ENCODE data around the gene TNFRSF13B. TPM values are rescaled to one million over a fixed set of nuclear protein-coding genes. Genes with fewer than 3 reads are reported as not detected.
"Not testable (repeated sequence)": the region's sequence is repeated elsewhere in the genome, so short reads cannot be mapped to it uniquely, and the experiment has no call there.

TNFRSF13B gene
- polyA plus RNA-seq, 4 donors: 0.13 to 3.0 (median 2.0) TPM; not detected in 1

- not testable (repeated sequence) for H3K36me3 ChIP-seq (ENCODE audit: control insufficient read depth in 3 of 3, insufficient read depth in 2 of 3, low read depth in 1 of 3, low read length in 3 of 3); FAIRE-seq; H3K4me1 ChIP-seq (ENCODE audit: control insufficient read depth in 3 of 3, insufficient read depth in 2 of 3, low read depth in 1 of 3, low read length in 2 of 3); H3K27ac ChIP-seq (ENCODE audit: low read depth in 1 of 3, low read length in 2 of 3); H3K27me3 ChIP-seq (ENCODE audit: control insufficient read depth in 3 of 3, insufficient read depth in 3 of 3, low read length in 3 of 3); DNase-seq; H3K9me3 ChIP-seq (ENCODE audit: control insufficient read depth in 2 of 2, insufficient read depth in 1 of 2, low read depth in 1 of 2, low read length in 1 of 2); H3K4me3 ChIP-seq (ENCODE audit: low read depth in 1 of 3, low read length in 3 of 3)
- 81 to 91% (median 88%) methylated on average over 3 of the region's 3 CpGs for WGBS, 3 donors
Measured at GRCh38 chr17:16903070-16903469, 68.8 kb downstream of the TNFRSF13B start.

DNA sequence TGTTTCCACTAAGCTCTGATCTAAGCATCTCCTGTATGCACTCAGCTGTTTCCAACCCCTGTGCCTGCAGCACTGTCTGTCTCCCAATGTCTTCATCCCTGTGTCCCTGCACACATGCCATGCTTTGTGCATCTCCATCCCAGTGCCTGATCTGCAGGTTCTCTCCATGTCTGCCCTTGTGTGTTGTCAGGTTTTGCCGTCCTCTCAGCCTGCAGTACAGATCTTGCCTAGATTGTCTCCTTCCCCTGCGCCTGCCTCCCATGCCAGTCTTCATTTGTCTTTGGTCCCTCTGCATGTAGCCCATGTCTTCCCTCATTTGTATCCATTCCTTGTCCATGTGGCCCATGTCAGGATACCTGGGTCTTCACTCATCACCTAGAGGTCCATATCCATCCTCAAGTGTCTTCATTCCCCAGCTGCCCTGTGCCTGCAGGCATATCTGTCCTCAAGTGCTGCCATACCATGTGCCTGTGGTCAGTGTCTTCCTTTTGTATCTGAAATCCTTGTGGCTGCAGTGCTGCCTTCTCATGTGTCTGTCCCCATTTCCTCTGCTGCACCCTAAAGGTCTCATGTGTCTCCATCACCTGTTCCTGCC, 71.5 kb downstream of the TNFRSF13B start:
- 83 to 95% (median 87%) methylated on average over 2 of the region's 2 CpGs for WGBS, 3 donors
- DNase-seq (no peak), FAIRE-seq (no peak)
- H3K27ac ChIP-seq (ENCODE audit: low read depth in 1 of 3, low read length in 2 of 3): no peak overlapping the region
- H3K27me3 ChIP-seq (ENCODE audit: control insufficient read depth in 3 of 3, insufficient read depth in 3 of 3, low read length in 3 of 3): peaks cover 0 to 5% (median 0%) of the 10 kb centered on the region in 3 donors
- H3K4me3 ChIP-seq (ENCODE audit: low read depth in 1 of 3, low read length in 3 of 3): no peak overlapping the region
- no peaks in the 10 kb centered on the region for H3K4me1 ChIP-seq (ENCODE audit: control insufficient read depth in 3 of 3, insufficient read depth in 2 of 3, low read depth in 1 of 3, low read length in 2 of 3)
- no peaks in the 10 kb centered on the region for H3K36me3 ChIP-seq (ENCODE audit: control insufficient read depth in 3 of 3, insufficient read depth in 2 of 3, low read depth in 1 of 3, low read length in 3 of 3)
- H3K9me3 ChIP-seq (ENCODE audit: control insufficient read depth in 2 of 2, insufficient read depth in 1 of 2, low read depth in 1 of 2, low read length in 1 of 2): no peaks in the 10 kb centered on the region

DNA sequence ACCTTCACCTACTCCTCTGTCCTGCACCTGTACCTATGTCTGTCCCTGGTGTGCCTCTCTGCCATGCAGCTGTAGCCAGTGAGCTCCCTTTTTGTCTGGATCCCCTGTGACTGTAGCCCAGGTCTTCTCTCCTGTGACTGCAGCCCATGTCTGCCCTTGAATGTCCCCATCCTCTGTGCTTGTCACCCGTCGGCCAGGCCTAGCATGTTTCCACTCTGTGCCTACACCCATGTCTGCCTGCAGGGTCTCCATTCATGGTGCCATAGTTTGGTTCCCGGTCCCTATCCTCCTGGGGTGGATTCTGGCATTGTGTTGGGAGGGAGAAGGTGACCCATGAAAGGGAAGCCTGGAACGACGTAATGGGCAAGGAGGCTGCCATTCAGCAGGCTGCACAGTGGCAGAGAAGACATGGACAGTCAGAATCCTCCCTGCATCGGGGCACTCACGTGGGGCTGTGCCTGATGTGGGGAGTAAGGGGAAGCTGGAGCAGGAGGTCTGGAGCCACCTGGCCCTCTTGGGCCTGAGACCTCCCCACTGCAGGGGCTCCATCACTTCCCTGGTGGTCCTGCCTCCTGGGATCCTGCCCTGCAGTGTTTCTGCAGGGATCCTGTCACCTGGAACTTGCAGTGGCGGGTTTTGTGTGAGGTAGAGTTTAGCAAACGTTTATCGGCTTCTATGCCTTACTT, 74.6 kb downstream of the TNFRSF13B start:
- not testable (repeated sequence) for H3K36me3 ChIP-seq (ENCODE audit: control insufficient read depth in 3 of 3, insufficient read depth in 2 of 3, low read depth in 1 of 3, low read length in 3 of 3); H3K27ac ChIP-seq (ENCODE audit: low read depth in 1 of 3, low read length in 2 of 3); DNase-seq; FAIRE-seq; H3K27me3 ChIP-seq (ENCODE audit: control insufficient read depth in 3 of 3, insufficient read depth in 3 of 3, low read length in 3 of 3); H3K4me1 ChIP-seq (ENCODE audit: control insufficient read depth in 3 of 3, insufficient read depth in 2 of 3, low read depth in 1 of 3, low read length in 2 of 3); H3K4me3 ChIP-seq (ENCODE audit: low read depth in 1 of 3, low read length in 3 of 3); H3K9me3 ChIP-seq (ENCODE audit: control insufficient read depth in 2 of 2, insufficient read depth in 1 of 2, low read depth in 1 of 2, low read length in 1 of 2)
- WGBS, 3 donors: 71 to 82% (median 80%) methylated on average over 9 to 10 of the region's 10 CpGs

- not testable (repeated sequence) for H3K9me3 ChIP-seq (ENCODE audit: control insufficient read depth in 2 of 2, insufficient read depth in 1 of 2, low read depth in 1 of 2, low read length in 1 of 2); H3K27me3 ChIP-seq (ENCODE audit: control insufficient read depth in 3 of 3, insufficient read depth in 3 of 3, low read length in 3 of 3); H3K36me3 ChIP-seq (ENCODE audit: control insufficient read depth in 3 of 3, insufficient read depth in 2 of 3, low read depth in 1 of 3, low read length in 3 of 3); H3K4me3 ChIP-seq (ENCODE audit: low read depth in 1 of 3, low read length in 3 of 3); H3K27ac ChIP-seq (ENCODE audit: low read depth in 1 of 3, low read length in 2 of 3); DNase-seq; H3K4me1 ChIP-seq (ENCODE audit: control insufficient read depth in 3 of 3, insufficient read depth in 2 of 3, low read depth in 1 of 3, low read length in 2 of 3); FAIRE-seq
- 88 to 93% (median 90%) methylated on average over 8 of the region's 8 CpGs for WGBS, 3 donors
Measured at GRCh38 chr17:16896235-16896634, 75.7 kb downstream of the TNFRSF13B start.

- FAIRE-seq; H3K36me3 ChIP-seq (ENCODE audit: control insufficient read depth in 3 of 3, insufficient read depth in 2 of 3, low read depth in 1 of 3, low read length in 3 of 3); DNase-seq; H3K27ac ChIP-seq (ENCODE audit: low read depth in 1 of 3, low read length in 2 of 3); H3K9me3 ChIP-seq (ENCODE audit: control insufficient read depth in 2 of 2, insufficient read depth in 1 of 2, low read depth in 1 of 2, low read length in 1 of 2); H3K4me1 ChIP-seq (ENCODE audit: control insufficient read depth in 3 of 3, insufficient read depth in 2 of 3, low read depth in 1 of 3, low read length in 2 of 3); H3K27me3 ChIP-seq (ENCODE audit: control insufficient read depth in 3 of 3, insufficient read depth in 3 of 3, low read length in 3 of 3); H3K4me3 ChIP-seq (ENCODE audit: low read depth in 1 of 3, low read length in 3 of 3): not testable (repeated sequence)
- WGBS, 3 donors: 90 to 92% (median 92%) methylated on average over 17 to 19 of the region's 19 CpGs
Measured at GRCh38 chr17:16893527-16893926, 78.4 kb downstream of the TNFRSF13B start.

DNA sequence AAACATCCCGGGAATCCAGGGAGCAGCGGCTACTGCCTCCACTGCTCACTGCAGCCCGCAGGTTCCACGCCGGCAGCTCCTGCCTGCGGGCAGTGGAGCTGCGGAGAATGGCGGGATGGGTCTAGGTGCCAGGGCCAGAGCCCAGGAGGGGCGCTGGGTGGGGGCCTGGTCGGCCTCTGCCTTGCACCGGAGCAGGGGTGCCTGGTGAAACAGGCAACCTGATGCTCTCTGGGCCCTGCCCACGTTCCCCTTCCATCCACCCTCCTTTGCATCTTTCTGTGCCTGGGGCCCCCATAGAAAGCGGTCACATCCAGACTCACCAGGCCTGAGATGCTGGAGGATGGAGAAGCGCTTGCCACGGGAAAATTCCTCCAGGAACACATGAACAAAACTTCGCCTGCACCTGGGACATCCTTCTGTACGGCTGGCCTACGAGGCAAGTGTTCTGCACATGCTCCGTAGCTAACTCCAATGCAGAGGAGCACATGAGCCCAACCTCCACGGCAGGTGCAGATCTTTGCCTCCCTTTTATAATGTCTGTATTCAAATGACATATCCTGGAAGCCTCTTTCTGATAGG, 79.0 kb downstream of the TNFRSF13B start:
- H3K27ac ChIP-seq (ENCODE audit: low read depth in 1 of 3, low read length in 2 of 3); FAIRE-seq; H3K9me3 ChIP-seq (ENCODE audit: control insufficient read depth in 2 of 2, insufficient read depth in 1 of 2, low read depth in 1 of 2, low read length in 1 of 2); H3K4me1 ChIP-seq (ENCODE audit: control insufficient read depth in 3 of 3, insufficient read depth in 2 of 3, low read depth in 1 of 3, low read length in 2 of 3); H3K36me3 ChIP-seq (ENCODE audit: control insufficient read depth in 3 of 3, insufficient read depth in 2 of 3, low read depth in 1 of 3, low read length in 3 of 3); DNase-seq; H3K4me3 ChIP-seq (ENCODE audit: low read depth in 1 of 3, low read length in 3 of 3); H3K27me3 ChIP-seq (ENCODE audit: control insufficient read depth in 3 of 3, insufficient read depth in 3 of 3, low read length in 3 of 3): not testable (repeated sequence)
- 81 to 89% (median 83%) methylated on average over 12 to 16 of the region's 20 CpGs for WGBS, 3 donors

- FAIRE-seq (no peak), DNase-seq (no peak)
- H3K4me3 ChIP-seq (ENCODE audit: low read depth in 1 of 3, low read length in 3 of 3): no peak overlapping the region
Measured at GRCh38 chr17:16889088-16889465, 82.8 kb downstream of the TNFRSF13B start.

More at GRCh38 chr17:16889088-16889465, 82.8 kb downstream of the TNFRSF13B start:
- H3K4me1 ChIP-seq (ENCODE audit: control insufficient read depth in 3 of 3, insufficient read depth in 2 of 3, low read depth in 1 of 3, low read length in 2 of 3): no peaks in the 10 kb centered on the region
- 89 to 91% (median 90%) methylated on average over 5 of the region's 5 CpGs for WGBS, 3 donors
- H3K27me3 ChIP-seq (ENCODE audit: control insufficient read depth in 3 of 3, insufficient read depth in 3 of 3, low read length in 3 of 3): no peaks in the 10 kb centered on the region
- H3K27ac ChIP-seq (ENCODE audit: low read depth in 1 of 3, low read length in 2 of 3): no peak overlapping the region
- H3K36me3 ChIP-seq (ENCODE audit: control insufficient read depth in 3 of 3, insufficient read depth in 2 of 3, low read depth in 1 of 3, low read length in 3 of 3): no peaks in the 10 kb centered on the region
- no peaks in the 10 kb centered on the region for H3K9me3 ChIP-seq (ENCODE audit: control insufficient read depth in 2 of 2, insufficient read depth in 1 of 2, low read depth in 1 of 2, low read length in 1 of 2)
